WTC11 (cell line): ENCODE data around the gene SLC17A9. TPM values are rescaled to one million over a fixed set of nuclear protein-coding genes. Genes with fewer than 3 reads are reported as not detected.
A peak's percentile ranks its signal among the peaks of the same experiment; 100 is the strongest.

Source experiments
- ATAC-seq: fragments of 200-7000 bp; cut with Tn5 transposase; 2 replicates; pipeline ENCODE4 v1.10.0; 2021; ENCODE audit warnings: mild to moderate bottlenecking, moderate library complexity
- CTCF ChIA-PET: fragments of 300-600 bp; sonication (Branson Sonifier 250); formaldehyde crosslinking; loops from one replicate; lab custom pipeline; 2021; ENCODE audit warnings: antibody characterized with exemption; lab: Charles Lee
- POLR2A ChIA-PET: fragments of 350-600 bp; sonication (Branson Sonifier 250); formaldehyde crosslinking; loops from one replicate; lab custom pipeline; 2021; ENCODE audit warnings: antibody characterized with exemption; lab: Charles Lee
- DNase-seq: peaks from one replicate; pipeline ENCODE4 v3.0.0; 2021; ENCODE audit warnings: low spot score
- H3K27ac Mint-ChIP-seq: 2 replicates; pipeline ENCODE4 v1.8.0; 2021; ENCODE audit warnings: mixed read lengths
- H3K27me3 Mint-ChIP-seq: 2 replicates; pipeline ENCODE4 v1.8.0; 2021; ENCODE audit warnings: low read depth, mild to moderate bottlenecking, moderate library complexity, mixed read lengths
- H3K36me3 Mint-ChIP-seq: 2 replicates; pipeline ENCODE4 v1.8.0; 2021; ENCODE audit warnings: mixed read lengths
- H3K4me1 Mint-ChIP-seq: 2 replicates; pipeline ENCODE4 v1.8.0; 2022; ENCODE audit warnings: mixed read lengths
- H3K4me3 Mint-ChIP-seq: 2 replicates; pipeline ENCODE4 v1.8.0; 2021; ENCODE audit warnings: mild to moderate bottlenecking, moderate library complexity, mixed read lengths
- H3K9me3 Mint-ChIP-seq: 2 replicates; pipeline ENCODE4 v1.8.0; 2021; ENCODE audit warnings: mixed read lengths
- ATF6 ChIP-seq: sonication (generic); formaldehyde crosslinking; IDR thresholded peaks from 2 replicates; pipeline ENCODE4 v1.8.1; 2023; ENCODE audit warnings: mild to moderate bottlenecking, missing genetic modification reagents
- FOXK1 ChIP-seq: sonication (generic); formaldehyde crosslinking; IDR thresholded peaks from 2 replicates; pipeline ENCODE4 v1.8.0; 2022; ENCODE audit warnings: mild to moderate bottlenecking, moderate library complexity, missing genetic modification reagents
- HMGA2 ChIP-seq: fragments of 250-450 bp; sonication (Bioruptor Pico); IDR thresholded peaks from 2 replicates; pipeline ENCODE4 v1.4.0; 2021; ENCODE audit warnings: mild to moderate bottlenecking, moderate library complexity
- HMGXB4 ChIP-seq: sonication (generic); formaldehyde crosslinking; IDR thresholded peaks from 2 replicates; pipeline ENCODE4 v1.8.1; 2023; ENCODE audit warnings: mild to moderate bottlenecking, moderate library complexity, missing genetic modification reagents
- STAT6 ChIP-seq: sonication (generic); formaldehyde crosslinking; conservative IDR thresholded peaks from 2 replicates; pipeline ENCODE4 v1.8.1; 2023; ENCODE audit warnings: mild to moderate bottlenecking, low read depth, missing genetic modification reagents, moderate library complexity
- TP53 ChIP-seq: sonication (generic); formaldehyde crosslinking; IDR thresholded peaks from 2 replicates; pipeline ENCODE4 v1.8.1; 2023; ENCODE audit warnings: mild to moderate bottlenecking, missing genetic modification reagents
- ZNF396 ChIP-seq: fragments of 250-450 bp; sonication (Bioruptor Pico); IDR thresholded peaks from 2 replicates; pipeline ENCODE4 v1.8.0; 2021; ENCODE audit warnings: mild to moderate bottlenecking, moderate library complexity, borderline replicate concordance
- total RNA-seq: library from RNA; stranded (reverse); gene quantifications from 3 replicates; pipeline ENCODE4 v1.2.3, GENCODE V29; 2021
- TF ChIP-seq, protein P1 (sequence below): sonication (generic); formaldehyde crosslinking; IDR thresholded peaks from 2 replicates; pipeline ENCODE4 v1.8.0; 2023; ENCODE audit warnings: missing genetic modification reagents
- TF ChIP-seq, protein P2 (sequence below): fragments of 250-450 bp; sonication (Bioruptor Pico); IDR thresholded peaks from 2 replicates; pipeline ENCODE4 v1.9.0; 2021; ENCODE audit warnings: mild to moderate bottlenecking
- TF ChIP-seq, protein P3 (sequence below): sonication (generic); formaldehyde crosslinking; IDR thresholded peaks from 2 replicates; pipeline ENCODE4 v1.8.0; 2022; ENCODE audit warnings: missing genetic modification reagents

SLC17A9 gene
- total RNA-seq, 1 experiment from 2014 or later: 41.7 TPM

DNA sequence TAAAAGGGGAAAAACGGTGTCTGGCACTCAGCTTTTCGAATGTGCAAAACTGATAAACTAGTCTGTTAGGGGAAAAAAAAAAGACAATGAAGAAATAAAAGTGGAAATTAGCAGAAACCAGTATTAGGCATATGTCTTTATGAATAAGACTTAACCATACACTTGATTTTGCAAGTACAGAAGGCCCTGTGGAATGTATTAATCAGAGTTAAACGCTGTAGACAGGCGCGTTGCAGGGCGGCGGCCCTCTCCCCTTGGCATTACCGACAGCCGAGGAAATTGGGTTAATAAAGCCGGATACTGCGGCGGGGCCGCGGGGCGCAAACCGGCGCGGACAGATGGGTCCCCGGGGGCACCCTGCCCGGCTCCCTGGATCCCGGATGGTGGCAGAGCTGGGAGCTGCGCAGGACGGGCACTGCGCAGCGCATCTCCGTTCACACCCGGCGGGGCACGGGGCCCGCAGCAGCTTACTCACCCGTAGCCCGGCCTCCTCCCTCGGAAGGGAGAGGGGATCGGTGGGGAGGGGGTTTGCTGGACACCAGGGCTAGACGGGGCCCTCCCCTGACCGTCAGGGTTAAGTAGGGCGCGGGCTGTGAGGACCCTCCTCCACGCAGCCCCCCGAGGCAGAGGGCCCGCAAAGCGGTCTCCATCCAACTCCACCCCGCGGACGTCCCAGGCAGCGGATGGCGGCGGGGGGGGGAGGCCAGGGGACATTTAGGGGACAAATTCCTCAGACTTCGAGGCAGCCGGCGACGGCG, 52.3 kb downstream of the SLC17A9 start (continued):
- no peak for TF ChIP-seq TP53 (CRISPR knock-in tag)
- TF ChIP-seq, protein P1, sequence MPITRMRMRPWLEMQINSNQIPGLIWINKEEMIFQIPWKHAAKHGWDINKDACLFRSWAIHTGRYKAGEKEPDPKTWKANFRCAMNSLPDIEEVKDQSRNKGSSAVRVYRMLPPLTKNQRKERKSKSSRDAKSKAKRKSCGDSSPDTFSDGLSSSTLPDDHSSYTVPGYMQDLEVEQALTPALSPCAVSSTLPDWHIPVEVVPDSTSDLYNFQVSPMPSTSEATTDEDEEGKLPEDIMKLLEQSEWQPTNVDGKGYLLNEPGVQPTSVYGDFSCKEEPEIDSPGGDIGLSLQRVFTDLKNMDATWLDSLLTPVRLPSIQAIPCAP (CRISPR knock-in tag): no peak
- no peak for TF ChIP-seq ZNF396 (CRISPR knock-in tag)
- no peak for TF ChIP-seq ATF6 (CRISPR knock-in tag)
- no peak for TF ChIP-seq FOXK1 (CRISPR knock-in tag)
- TF ChIP-seq HMGXB4 (CRISPR knock-in tag): no peak
- no peak for TF ChIP-seq STAT6 (CRISPR knock-in tag)
- TF ChIP-seq, protein P2, sequence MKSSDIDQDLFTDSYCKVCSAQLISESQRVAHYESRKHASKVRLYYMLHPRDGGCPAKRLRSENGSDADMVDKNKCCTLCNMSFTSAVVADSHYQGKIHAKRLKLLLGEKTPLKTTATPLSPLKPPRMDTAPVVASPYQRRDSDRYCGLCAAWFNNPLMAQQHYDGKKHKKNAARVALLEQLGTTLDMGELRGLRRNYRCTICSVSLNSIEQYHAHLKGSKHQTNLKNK (CRISPR knock-in tag): no peak

- ChIA-PET POLR2A (interaction anchor here (1.4 kb wide), 1 partner anchor 9 kb away, joined by 3 read pairs; no protein-coding TSS in a partner anchor), CTCF (interaction anchor here (0.6 to 2.6 kb wide), 7 partner anchors 14 to 167 kb away, joined by 3 to 10 read pairs (median 5); no protein-coding TSS in a partner anchor)
- peaks cover 93% of the 10 kb centered on the region for H3K27me3 Mint-ChIP-seq
- ATAC-seq: no peak
- no peaks in the 10 kb centered on the region for H3K9me3 Mint-ChIP-seq
- no peak overlapping the region for H3K27ac Mint-ChIP-seq
- no peaks in the 10 kb centered on the region for H3K36me3 Mint-ChIP-seq
- H3K4me3 Mint-ChIP-seq: peak overlapping the region; percentile 55
- peaks cover 39% of the 10 kb centered on the region for H3K4me1 Mint-ChIP-seq
- DNase-seq: no peak
- TF ChIP-seq HMGA2 (CRISPR knock-in tag): no peak
- TF ChIP-seq, protein P3, sequence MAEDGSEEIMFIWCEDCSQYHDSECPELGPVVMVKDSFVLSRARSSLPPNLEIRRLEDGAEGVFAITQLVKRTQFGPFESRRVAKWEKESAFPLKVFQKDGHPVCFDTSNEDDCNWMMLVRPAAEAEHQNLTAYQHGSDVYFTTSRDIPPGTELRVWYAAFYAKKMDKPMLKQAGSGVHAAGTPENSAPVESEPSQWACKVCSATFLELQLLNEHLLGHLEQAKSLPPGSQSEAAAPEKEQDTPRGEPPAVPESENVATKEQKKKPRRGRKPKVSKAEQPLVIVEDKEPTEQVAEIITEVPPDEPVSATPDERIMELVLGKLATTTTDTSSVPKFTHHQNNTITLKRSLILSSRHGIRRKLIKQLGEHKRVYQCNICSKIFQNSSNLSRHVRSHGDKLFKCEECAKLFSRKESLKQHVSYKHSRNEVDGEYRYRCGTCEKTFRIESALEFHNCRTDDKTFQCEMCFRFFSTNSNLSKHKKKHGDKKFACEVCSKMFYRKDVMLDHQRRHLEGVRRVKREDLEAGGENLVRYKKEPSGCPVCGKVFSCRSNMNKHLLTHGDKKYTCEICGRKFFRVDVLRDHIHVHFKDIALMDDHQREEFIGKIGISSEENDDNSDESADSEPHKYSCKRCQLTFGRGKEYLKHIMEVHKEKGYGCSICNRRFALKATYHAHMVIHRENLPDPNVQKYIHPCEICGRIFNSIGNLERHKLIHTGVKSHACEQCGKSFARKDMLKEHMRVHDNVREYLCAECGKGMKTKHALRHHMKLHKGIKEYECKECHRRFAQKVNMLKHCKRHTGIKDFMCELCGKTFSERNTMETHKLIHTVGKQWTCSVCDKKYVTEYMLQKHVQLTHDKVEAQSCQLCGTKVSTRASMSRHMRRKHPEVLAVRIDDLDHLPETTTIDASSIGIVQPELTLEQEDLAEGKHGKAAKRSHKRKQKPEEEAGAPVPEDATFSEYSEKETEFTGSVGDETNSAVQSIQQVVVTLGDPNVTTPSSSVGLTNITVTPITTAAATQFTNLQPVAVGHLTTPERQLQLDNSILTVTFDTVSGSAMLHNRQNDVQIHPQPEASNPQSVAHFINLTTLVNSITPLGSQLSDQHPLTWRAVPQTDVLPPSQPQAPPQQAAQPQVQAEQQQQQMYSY (CRISPR knock-in tag): peak; percentile 88
Observed at GRCh38 chr20:63005365-63005861, 52.9 kb downstream of the SLC17A9 start.
